NCI-H748 (cell line): ENCODE data around the gene NR1I3.
"Not testable (repeated sequence)": the region's sequence is repeated elsewhere in the genome, so short reads cannot be mapped to it uniquely, and the experiment has no call there.

ENCODE experiments used
- DNase-seq: peaks from one replicate; lab custom pipeline; 2025; ENCODE audit not compliant: unreplicated experiment; lab: John Stamatoyannopoulos, UW

The NR1I3 gene

GRCh38 chr1:161251579-161251978 is 13.6 kb upstream of the NR1I3 start:
- no peak for DNase-seq

- no peak for DNase-seq
Measured at GRCh38 chr1:161250829-161251228, 12.8 kb upstream of the NR1I3 start.

- not testable (repeated sequence) for DNase-seq
Measured at GRCh38 chr1:161250100-161250499, 12.1 kb upstream of the NR1I3 start.

GRCh38 chr1:161244888-161245287 is 6.9 kb upstream of the NR1I3 start:
- DNase-seq: no peak

GRCh38 chr1:161242313-161242712 is 4.3 kb upstream of the NR1I3 start:
- no peak for DNase-seq

- no peak for DNase-seq
Measured at GRCh38 chr1:161241682-161242081, 3.7 kb upstream of the NR1I3 start.

- DNase-seq: peak; percentile 30
Measured at GRCh38 chr1:161235957-161236775, 1.8 kb downstream of the NR1I3 start.

- no peak for DNase-seq
Measured at GRCh38 chr1:161233102-161233501, 4.9 kb downstream of the NR1I3 start.

GRCh38 chr1:161230762-161231161 is 7.2 kb downstream of the NR1I3 start:
- DNase-seq: no peak

- DNase-seq: no peak
Measured at GRCh38 chr1:161229896-161230295, 8.1 kb downstream of the NR1I3 start.

- DNase-seq: no peak
Measured at GRCh38 chr1:161228032-161228431, 10.0 kb downstream of the NR1I3 start.

- DNase-seq: peak; percentile 81
Measured at GRCh38 chr1:161227196-161227871, 10.7 kb downstream of the NR1I3 start.

- DNase-seq: no peak
Measured at GRCh38 chr1:161226759-161227158, 11.2 kb downstream of the NR1I3 start.

- DNase-seq: no peak
Measured at GRCh38 chr1:161226320-161226711, 11.7 kb downstream of the NR1I3 start.

GRCh38 chr1:161225534-161226319 is 12.3 kb downstream of the NR1I3 start, which contains the start of gene TOMM40L:
TOMM40L (plus strand) TSS chr1:161226060; CDS start chr1:161226490, 430 bp downstream.
- peak; percentile 96 for DNase-seq

GRCh38 chr1:161225178-161225533 is 12.8 kb downstream of the NR1I3 start:
- DNase-seq: no peak

GRCh38 chr1:161224695-161225087 is 13.3 kb downstream of the NR1I3 start:
- not testable (repeated sequence) for DNase-seq

- no peak for DNase-seq
Measured at GRCh38 chr1:161223805-161224694, 14.0 kb downstream of the NR1I3 start.

GRCh38 chr1:161222175-161223019 is 15.6 kb downstream of the NR1I3 start:
- DNase-seq: no peak

- DNase-seq: no peak
Measured at GRCh38 chr1:161220002-161220401, 18.0 kb downstream of the NR1I3 start.
